K562 (cell line): ENCODE measurements around the gene IQCN. TPM values are rescaled to one million over a fixed set of nuclear protein-coding genes. Genes with fewer than 3 reads are reported as not detected.

Experiments used
- HDAC2 ChIP-seq: fragments of 450-650 bp; IDR thresholded peaks from 2 replicates; pipeline ENCODE4 v1.6.1; 2016; ENCODE audit warnings: mild to moderate bottlenecking
- KAT7 ChIP-seq: sonication (generic); formaldehyde crosslinking; IDR thresholded peaks from 2 replicates; pipeline ENCODE4 v1.8.0; 2022; ENCODE audit warnings: missing genetic modification reagents, mild to moderate bottlenecking, borderline replicate concordance
- MGA ChIP-seq: fragments of 450-650 bp; IDR thresholded peaks from 2 replicates; pipeline ENCODE4 v1.6.1; 2016; ENCODE audit warnings: mild to moderate bottlenecking, moderate library complexity
- NFIC ChIP-seq: fragments of 450-650 bp; IDR thresholded peaks from 2 replicates; pipeline ENCODE4 v1.6.1; 2017; ENCODE audit warnings: mild to moderate bottlenecking, inconsistent platforms
- NUFIP1 ChIP-seq: fragments of 450-650 bp; IDR thresholded peaks from 2 replicates; pipeline ENCODE4 v1.6.1; 2018; ENCODE audit not compliant: partially characterized antibody
- POLR2A ChIP-seq: fragments of 450-650 bp; conservative IDR thresholded peaks from 2 replicates; pipeline ENCODE4 v1.6.1; 2016
- TCF7 ChIP-seq: sonication (generic); IDR thresholded peaks from 2 replicates; pipeline ENCODE4 v1.6.1; 2016; ENCODE audit warnings: antibody characterized with exemption, borderline replicate concordance
- ZBTB34 ChIP-seq: fragments of 250-450 bp; sonication (Bioruptor Pico); IDR thresholded peaks from 2 replicates; pipeline ENCODE4 v1.8.0; 2021; ENCODE audit warnings: mild to moderate bottlenecking, moderate library complexity
- ZBTB49 ChIP-seq: sonication (generic); formaldehyde crosslinking; IDR thresholded peaks from 2 replicates; pipeline ENCODE4 v1.8.0; 2022; ENCODE audit warnings: missing genetic modification reagents, mild to moderate bottlenecking, borderline replicate concordance
- ZNF140 ChIP-seq: fragments of 250-450 bp; sonication (Bioruptor Pico); IDR thresholded peaks from 2 replicates; pipeline ENCODE4 v1.8.0; 2021; ENCODE audit warnings: moderate library complexity, mild to moderate bottlenecking, inconsistent platforms
- ZNF217 ChIP-seq: sonication (generic); formaldehyde crosslinking; IDR thresholded peaks from 2 replicates; pipeline ENCODE4 v1.8.0; 2022; ENCODE audit warnings: mild to moderate bottlenecking, missing genetic modification reagents
- ZNF445 ChIP-seq: fragments of 250-450 bp; sonication (Bioruptor Pico); IDR thresholded peaks from 2 replicates; pipeline ENCODE4 v1.4.0; 2020; ENCODE audit warnings: low read depth, mild to moderate bottlenecking, moderate library complexity
- ZNF584 ChIP-seq: fragments of 200-800 bp; sonication (Bioruptor generic); IDR thresholded peaks from 2 replicates; pipeline ENCODE4 v1.6.1; 2016; ENCODE audit warnings: low read depth, mild to moderate bottlenecking, missing genetic modification characterization, missing compliant biosample characterization
- polyA plus RNA-seq, 8 experiments: library from polyadenylated mRNA; depleted of rRNA in 4 of 8; stranded (reverse) in 5 of 8; unstranded in 3 of 8; fragments of >200 nt; fragmentation: Nextera tagmentation in 2 of 8; fragmentation: Illumina TruSeq in 1 of 8; extraction: Ambion mirVana in 2 of 8; extraction: Trizol in 1 of 8; gene quantifications; 2 replicates each; pipeline versions ENCODE4 v1.2.1 to v1.2.3, GENCODE V29; 2011 to 2014; ENCODE audit warnings: inconsistent platforms in 1 of 8, missing spikeins in 1 of 8
- total RNA-seq, 7 experiments: library from RNA; depleted of rRNA in 6 of 7; stranded (reverse); fragments of >200 nt in 6 of 7; fragmentation: Illumina TruSeq in 2 of 7; extraction: Trizol in 2 of 7; gene quantifications; 2 replicates each; pipeline versions ENCODE4 v1.2.1 to v1.2.3, GENCODE V29; 2011 to 2021; ENCODE audit warnings: low replicate concordance in 1 of 7

The IQCN gene
- total and polyA plus RNA-seq, 9 of the 15 experiments (the other 6 are each of a cell fraction or from before 2014, with no cell fraction given) = 0.01 to 0.07 (median 0.04) TPM; not detected in 3

GRCh38 chr19:18280247-18281081, 6.2 kb upstream of the IQCN start (continued):
- TF ChIP-seq ZNF217 (CRISPR knock-in tag) (no peak), TCF7 (no peak), NUFIP1 (no peak), ZBTB49 (CRISPR knock-in tag) (no peak; the same call in 1 of the 2 replicates), ZBTB34 (CRISPR knock-in tag) (no peak), ZNF584 (no peak), NFIC (no peak), MGA (no peak), ZNF445 (CRISPR knock-in tag) (no peak), HDAC2 (no peak), ZNF140 (CRISPR knock-in tag) (no peak), POLR2A (no peak; the same call in 1 of the 2 replicates), KAT7 (CRISPR knock-in tag) (peak; percentile 5; the same call in 1 of the 2 replicates)
